Lung microvascular endothelial cell (primary cell): Measurements from ENCODE around the gene CBX4. TPM values are rescaled to one million over a fixed set of nuclear protein-coding genes. Genes with fewer than 3 reads are reported as not detected.
A peak's percentile ranks its signal among the peaks of the same experiment; 100 is the strongest.

Experiments used
- DNase-seq, 2 donors: peaks; one replicate each; pipeline versions ENCODE4 v3.0.0 to v3.0.0-alpha.2; 2010; ENCODE audit warnings: low read depth in 2 of 2
- total RNA-seq: library from RNA; depleted of rRNA; stranded (reverse); fragments of >200 nt; gene quantifications from 2 replicates; pipeline ENCODE4 v1.2.1, GENCODE V29; 2014

Gene CBX4
- total RNA-seq, 1 donor from 2014 or later, result 8.3 TPM

DNA sequence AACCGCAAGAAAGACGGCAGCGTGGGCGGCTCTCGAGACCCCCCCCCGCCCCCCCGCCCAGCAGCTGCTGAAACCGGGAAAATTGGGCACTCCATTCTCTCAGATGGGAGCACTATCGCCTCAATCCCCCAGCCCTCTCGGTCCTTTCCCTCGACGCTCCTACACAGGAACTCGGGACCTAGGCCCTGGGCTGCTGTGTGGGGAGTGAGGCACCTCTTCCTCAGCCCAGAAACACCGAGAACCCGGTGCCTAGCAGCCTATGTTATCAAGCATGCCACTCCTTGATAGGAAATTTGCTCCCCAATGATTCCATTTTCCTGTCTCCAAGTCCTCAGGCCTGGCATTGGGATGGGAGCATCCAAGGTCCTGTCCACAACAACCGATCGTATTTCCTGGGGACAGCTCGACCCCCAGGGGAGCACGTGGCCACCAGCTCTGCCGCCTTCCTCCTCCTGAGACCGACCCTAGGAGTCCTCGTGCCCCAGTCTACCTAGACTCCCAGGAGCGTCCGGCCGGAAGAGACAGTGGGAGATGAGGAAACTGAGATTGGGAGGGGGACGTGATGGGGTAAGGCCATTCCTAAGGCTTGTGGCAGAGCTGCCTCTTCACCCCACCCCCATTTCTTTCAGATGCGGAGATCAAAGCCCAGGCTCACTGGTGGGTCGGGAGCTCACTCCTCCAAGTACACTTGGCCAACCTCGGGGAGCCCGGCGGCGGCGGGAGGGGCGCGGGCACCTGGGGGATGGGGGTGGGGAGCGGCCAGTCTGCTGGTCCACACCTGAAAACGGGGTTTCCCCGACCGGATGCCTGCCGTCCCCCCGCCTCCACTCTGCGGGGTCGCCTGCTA is 24.9 kb downstream of the CBX4 start:
- no peak for DNase-seq

DNA sequence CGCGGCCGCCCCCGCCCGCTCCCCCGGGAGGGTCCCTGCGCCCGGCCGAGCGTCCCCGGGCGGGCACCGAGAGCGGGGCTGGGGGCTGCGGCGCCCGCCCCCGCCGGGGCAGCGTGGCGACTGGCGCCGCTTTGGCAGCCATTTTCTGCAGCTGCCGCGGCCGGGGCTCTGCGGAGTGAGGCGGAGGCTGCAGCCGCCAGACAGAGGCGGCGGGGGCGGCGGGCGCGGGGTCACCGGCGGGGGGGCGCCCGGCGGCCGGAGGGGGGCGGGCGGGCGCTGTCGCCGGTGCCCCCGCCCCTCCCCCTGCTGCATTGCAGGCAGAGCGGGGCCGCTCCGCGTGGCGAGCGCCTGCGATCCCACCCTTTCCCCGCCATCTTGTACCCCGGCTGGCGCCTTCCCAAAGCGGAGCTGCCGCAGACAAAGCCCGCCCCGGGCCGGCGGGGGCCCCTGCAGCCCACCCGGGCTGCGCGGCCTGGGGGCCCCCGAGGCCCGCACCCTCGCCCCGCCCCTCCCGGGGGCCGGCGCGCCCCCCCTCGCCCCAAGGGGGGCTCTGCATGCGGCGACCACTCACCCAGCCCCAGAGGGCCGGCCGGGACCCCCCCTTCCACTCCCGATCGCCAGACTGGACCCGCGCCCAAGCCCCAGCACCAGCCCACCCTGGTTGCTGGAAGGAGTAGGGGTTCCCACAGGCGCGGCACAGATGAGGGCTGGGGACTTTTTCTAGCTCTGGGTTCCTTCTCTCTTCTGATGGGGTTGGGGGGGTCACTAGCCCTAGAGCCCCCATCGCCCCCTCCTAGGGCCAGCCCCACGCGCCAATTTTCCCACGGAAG is 25.7 kb downstream of the CBX4 start:
- peak in 1 of 2 donors; percentile 42 for DNase-seq

DNA sequence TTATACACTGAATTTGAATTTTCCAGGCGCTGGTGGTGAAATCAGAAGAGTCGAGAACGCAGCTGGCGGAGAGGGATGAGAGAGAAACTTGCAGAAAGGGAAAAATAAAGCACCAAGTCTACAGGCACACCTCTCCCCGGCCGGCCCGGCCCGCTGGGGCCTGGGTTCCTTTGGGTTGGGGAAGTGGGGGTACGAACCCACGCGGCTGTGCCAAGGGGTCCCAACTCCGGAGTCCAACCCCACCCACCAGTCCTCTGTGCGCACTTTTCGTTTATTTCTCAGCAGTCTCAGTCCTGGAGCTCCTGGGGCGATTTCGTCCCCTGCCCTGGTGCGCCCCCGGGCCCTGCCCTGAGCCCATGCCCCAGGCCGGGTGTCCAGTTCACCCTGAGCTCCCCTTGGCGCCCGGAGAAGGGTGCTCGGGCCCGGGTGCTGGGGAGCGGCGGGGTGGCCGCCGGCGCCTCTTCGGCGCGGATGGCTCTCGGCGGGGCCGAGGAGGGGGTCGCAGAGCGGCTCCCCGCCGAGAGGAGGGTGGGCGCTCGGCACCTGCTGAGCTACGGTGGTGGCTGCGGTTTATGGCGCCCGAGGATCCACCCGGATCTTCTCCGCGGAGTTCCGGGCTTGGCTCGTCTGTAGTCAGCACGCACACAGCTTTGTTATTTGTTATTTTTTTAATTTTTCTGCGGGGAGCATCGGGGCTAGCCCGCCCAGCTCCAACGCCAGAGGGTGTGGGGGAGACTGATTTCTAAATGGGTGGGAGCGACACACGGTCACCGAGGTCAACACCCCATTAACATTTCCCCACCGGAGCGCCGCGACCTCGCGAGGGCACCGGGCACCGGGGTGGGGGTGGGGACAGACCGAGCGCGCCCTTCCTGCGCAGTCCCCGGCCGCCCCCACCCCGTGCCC is 26.6 kb downstream of the CBX4 start:
- DNase-seq, result no peak

DNA sequence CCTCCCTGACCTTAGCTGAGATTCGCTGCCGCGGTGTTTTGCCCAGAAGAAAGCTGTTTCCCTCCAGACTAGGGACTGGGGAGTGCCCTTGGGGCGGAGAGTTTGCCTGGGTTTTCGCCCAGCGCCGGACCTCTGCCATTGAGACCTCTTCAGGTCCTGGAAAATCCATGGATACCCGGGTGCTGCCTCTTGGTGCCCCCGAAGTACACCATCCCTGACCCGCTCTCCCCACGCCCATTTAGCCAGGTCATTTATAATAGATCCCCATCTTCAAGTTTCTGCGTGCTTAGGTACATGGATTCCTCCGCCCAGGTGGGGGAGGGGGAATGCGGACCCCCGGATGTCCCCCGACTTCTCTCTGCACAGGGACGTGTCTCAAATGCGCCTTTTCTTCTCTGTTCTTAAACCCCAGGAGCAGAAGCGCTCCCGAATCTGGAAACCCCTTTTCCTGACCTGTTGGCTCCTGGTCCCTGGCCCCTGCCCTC is 27.3 kb downstream of the CBX4 start:
- no peak for DNase-seq

DNA sequence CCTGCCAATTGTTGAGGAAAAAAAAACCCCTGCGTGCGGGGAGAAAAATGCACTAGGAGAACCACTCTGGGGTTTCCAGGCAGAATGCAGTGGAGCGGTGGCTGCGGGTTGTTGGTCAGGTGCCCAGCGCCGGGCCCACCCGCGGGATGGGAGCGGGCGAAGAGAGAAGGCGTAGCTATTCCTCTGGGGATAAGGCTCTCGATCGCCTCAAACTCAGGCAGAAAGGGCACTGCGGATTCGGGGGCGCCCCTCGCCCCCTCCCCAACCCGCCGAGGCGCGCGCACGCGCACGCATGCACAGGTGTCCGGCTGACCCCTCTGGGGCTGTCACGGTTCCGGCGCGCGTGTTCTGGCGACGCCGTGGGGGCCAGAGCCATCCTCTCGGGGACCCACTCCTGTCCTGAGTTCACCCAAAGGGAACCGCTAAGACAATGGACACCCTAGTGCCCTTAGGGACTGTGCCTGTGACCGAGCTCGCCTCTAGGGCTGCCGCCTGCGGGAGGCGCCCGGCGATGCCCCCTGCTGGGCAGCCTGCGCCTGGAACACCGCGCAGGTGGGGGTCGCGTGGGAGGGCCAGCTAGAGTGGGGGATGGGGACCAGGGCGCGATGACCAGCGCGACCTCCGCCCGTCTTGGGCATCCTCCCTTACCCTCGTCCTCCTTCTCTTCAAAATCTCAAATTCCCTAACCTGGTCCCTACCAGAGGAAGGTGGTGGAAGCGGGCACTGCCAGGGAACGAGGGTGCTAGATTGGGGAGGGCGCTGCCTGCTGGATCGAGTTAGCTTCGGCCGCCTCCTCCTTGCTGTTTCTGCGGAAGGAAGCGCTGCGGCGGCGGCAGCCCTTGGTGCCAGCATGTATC is 28.0 kb downstream of the CBX4 start:
- DNase-seq, result peak; percentile 37 to 68

DNA sequence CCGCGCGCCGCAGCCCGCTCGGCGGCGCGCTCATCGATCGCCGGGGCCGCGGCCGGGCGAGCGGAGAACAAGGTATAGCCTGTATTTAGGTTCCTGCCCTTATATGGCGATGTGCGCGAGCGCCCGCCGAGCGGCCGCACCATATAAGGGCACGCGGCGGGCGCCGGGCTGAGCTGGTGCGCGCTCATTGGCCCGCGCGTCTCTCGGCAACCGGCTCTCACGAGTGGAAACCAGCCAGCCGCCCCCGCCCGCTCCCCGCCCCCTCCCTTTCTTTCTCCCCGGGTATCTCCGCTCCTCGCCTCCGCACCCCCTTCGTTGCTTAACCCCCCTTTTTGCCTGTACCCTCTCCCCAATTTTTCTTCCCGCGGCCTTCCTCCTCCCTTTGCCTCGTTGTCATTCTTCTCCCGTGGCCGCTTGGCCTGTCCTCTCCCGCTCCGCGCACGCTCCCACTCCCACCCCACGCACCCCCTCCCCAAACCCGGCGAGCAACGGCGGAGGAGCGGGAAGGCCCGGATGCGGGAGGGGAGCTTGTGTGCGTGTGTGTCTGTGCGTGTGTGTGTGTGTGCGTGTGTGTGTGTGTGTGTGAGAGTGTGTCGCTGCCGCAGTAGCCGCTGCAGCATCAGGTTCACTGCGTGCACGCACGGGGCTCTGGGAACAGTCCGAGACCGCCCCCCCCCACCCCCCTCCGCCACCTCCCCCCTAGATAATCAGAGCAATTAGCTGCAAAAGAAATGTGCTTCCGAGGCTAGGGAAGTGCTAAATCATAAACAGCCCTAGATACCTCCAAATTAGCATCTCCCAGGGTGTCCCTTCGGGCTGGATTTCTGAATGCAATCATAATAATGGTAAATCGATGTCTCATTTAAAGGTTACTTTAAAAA is 28.9 kb downstream of the CBX4 start:
- DNase-seq, result peak; percentile 79 to 89

DNA sequence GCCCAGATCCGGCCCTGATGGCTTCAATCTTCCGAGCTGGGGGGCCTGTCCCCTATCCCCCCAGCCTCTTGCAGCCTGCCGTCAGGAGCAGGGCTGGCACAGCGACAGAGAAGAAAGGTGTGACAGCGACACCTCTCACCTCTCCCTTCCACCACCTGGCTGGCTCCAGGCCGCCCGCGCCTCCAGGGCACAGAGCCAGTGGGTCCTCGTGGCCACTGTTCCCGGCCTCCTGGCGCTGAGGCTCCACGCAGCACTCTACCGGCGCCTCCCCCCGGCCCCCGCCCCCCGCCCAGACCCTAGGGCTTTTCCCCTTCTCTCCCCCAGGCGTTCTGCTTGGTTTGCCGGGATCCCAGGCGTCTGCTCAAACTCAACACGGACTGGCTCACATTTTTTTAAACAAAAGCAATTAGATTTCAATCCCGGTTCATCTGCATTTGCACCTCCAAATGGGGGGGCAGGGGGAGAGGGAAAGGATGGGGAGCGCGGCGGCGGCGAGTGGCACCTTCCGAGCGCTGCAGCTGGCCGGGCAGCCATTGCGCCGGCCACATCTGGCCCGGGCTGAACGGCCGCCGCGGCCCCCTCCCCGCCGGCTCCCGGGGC is 29.6 kb downstream of the CBX4 start:
- DNase-seq, result no peak

DNA sequence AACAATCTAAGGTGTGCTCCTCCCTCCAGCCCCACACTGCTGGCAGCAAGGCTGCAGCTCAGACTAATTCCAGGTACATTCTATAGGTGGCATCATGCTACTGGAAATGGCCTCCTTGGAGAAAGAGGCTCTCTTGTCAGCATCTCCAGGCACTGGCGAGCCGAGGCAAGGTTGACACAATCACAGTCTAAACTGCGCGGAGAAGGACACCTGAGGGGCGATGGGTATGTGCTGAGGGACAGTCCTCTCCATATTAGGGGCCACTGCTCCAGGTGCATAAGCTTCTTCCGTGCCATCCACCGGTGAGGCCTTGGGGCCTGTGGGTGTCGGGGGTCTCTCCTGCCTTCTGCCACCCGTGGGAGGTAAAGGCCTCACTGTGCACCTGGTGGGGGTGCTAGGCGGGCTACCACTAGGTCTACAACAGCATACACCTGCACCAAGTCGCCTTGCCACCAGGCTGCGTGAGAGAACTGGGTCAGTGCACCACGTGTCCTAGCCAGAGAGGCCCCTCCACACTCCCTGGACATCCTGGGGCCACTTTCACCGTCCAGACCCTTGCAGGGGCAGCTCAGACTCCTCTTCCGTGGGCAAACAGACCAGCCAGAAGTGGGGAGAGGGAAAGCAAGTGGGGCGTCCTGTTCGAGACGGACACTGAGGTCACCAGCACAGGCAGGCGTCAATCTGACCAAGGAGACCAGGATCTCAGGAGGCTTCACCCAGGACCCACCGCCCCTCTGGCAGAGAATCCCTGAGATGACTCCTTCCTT is 30.3 kb downstream of the CBX4 start:
- peak; percentile 33 to 41 for DNase-seq

DNA sequence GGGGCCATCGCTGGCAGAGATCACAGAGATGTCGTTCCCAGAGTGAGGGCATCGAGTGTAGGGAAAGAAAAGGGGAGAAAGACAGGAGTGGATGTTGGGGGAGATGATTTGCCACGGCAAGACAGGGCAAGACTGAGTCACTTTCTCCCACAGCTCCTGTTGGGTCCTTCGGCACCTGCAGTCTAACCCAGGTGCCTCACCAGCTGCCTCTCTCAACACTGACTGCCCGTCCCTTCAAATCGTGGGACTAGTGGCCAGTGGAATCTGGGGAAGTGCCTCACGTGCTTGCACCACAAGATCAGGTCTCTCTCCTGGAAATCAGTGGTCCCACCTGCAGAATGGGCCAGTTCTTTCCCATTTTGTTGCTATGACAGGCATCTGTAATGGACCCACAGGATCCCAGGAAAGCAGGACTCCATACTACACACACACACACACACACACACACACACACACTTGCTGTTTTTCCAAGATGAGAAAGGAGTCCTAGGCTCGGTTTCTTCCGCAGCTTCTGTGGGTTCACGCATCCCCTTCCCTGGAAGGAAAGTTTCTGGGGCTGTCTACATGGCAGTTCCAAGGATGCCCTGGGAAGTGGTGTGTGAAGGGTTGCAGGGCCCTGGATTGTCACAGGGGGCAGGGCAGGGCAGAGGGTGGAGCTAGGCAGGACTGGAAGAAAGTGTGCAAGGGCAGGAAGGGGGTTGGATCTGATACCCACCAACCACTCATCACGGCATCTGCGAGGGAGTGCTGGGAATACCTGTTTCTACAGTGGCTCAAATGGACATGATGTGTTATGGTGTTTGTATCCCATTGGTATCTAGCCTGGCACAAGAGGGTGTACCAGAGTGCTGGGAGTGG is 32.1 kb downstream of the CBX4 start:
- DNase-seq, result no peak

DNA sequence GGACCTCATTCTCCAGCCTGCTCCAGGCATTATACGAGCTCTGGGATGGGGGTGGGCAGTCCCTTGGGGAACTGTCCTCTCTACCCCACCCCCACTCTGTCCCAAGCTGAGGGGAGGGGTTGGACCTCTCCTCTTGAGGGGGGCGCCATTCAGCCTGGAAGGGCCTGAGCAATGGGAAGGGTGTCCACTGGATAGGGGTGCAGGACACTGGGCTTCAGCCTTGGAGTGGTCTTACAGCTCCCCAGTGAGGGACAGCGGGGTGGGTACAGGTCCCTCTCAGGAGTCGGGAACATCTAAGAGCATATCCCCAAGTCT is 32.8 kb downstream of the CBX4 start:
- no peak for DNase-seq

DNA sequence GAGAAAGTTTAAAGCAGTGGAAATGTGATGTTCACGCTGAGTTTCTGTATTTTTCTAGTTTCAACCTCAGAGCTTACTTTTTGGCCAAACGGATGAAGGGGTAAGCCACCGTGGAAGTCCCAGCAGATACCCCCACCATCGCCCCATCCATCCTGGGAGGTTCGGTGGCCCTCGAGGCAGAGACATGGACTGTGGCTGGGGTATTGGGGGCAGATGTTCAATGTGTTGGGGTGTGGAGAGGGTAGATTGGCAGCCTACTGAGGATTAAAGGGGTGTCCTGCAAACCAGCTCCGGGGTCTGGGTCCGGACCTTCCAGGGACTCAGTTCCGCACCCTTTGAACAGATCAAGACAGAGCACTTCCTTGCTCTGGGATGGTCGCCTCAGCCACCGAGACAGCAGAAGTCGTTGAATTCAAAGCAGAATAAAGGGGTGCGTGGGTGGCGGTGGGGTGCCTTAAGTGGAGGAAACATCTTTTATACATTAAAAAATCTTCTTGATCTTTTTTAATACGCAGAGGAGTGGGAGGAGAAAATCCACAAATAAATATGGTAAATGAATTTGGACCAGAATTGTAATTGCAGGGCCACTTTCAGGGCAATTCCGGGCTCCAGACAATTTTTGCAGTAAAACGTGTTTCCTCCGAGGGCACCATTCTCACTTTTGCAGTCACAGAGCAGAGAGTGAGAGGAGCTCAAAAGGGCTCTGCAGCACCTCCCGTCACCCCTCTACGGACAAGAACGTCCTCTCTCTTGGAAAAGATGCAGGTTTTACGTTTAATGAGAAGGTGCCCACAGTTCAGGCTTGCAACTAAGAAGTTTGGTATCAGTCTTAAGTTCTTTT is 34.2 kb downstream of the CBX4 start:
- no peak for DNase-seq

DNA sequence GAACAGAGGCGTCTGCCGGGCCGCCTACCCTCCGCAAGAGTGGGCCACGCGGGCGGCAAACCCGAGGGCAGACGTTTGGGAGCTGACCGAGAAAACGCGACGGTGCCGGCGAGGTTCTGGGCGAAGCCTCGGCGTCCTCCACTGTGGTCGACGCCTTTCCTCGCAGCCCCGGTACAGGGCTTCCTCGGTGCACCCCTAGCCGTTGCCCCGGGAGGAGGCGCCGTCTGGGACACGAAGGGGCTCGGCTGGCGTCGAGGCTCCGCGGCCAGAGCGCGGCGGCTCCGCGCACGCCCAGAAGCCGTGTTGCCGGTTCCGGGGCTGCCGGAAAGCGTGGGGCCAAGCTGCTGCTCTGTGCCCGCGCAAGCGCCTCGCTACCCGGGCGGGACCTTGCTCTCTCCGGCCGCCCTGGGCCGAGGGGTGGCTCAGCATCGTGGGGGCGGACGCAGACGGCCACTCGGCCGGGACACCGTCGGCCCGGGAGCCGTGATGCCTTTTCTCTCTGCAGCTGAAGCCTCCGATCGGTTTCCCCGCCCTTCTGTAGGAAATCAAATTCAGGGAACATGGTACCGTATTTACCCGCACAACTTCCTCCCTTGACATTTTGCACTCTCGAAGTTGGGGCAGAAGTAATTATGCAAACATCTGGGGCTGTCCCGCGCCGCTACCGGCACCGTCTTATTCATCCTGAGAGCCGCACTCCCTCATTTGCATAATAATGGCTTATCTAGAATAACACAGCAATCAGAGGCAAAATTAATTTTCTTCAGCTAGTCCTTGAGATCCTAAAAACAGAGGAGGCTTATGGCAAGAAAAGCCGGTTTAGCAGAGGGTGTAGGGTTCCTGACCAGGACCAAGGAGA is 35.0 kb downstream of the CBX4 start:
- no peak for DNase-seq

DNA sequence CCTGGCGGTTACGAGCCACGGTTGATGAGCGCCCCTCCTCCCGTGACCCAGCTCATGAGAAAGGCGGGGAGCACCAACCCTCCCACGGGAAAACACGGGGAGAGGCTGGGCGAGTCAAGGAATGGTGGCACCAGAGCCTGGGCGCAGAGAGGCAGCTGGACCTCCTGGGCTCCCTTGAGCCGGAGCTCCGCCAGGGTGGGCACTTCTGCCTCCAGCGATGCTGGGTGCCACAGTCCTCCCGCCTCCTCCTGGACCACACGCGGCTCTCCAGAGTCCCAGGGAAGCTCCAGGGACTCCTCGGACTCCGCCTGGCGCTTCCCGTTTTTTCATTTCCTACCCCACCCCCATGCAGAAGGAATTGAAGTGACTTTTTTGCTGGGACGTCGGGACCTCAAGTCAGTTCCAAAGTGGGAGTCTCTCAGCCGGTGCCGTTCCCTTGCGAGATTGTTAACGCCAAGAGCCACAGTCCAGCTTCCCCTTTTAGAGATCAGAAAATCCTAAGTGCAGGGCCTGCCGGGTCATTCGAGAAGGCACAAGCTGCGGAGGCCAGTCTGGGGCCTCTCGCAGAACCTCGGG is 35.7 kb downstream of the CBX4 start:
- DNase-seq, result no peak

DNA sequence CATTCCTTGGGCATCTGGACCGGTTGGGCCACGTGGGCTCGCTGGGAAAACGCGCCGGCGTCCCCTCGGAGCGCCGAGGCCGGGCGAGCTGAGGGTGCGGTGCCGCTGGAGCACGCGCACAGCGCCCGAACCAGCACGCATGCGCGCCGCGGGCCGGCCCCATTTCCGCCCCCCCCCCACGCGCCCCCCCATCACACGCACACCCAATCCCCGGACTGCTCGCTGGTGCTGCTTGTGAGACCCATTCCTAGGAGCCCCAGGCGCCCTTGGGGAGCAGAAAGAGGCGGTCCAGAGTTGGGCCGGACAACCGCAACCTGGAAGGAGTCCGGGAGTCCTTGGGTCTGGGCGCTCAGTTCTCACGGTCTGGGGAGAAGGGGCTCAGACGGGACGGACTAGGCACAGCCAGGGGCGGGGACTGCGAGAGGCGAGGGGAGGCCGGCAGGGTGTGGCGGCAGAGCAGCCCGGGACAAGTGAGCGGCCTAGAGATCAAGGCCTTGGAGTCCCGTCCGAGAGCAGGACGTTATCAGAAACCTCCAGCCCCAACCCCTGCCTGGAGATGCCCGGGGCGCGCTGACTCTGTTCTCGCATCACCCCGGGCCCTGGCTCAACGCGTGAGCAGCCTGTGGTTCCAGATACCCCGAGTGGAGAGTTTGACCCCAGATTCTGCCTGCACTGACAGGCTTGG is 36.4 kb downstream of the CBX4 start:
- DNase-seq, result no peak
